GOT3 (cell line): ENCODE measurements around the gene CHD6.
A peak's percentile ranks its signal among the peaks of the same experiment; 100 is the strongest.

ENCODE experiments used
- DNase-seq: peaks from one replicate; lab custom pipeline; 2025; ENCODE audit warnings: mixed read lengths; lab: John Stamatoyannopoulos, UW

Gene CHD6, protein sequence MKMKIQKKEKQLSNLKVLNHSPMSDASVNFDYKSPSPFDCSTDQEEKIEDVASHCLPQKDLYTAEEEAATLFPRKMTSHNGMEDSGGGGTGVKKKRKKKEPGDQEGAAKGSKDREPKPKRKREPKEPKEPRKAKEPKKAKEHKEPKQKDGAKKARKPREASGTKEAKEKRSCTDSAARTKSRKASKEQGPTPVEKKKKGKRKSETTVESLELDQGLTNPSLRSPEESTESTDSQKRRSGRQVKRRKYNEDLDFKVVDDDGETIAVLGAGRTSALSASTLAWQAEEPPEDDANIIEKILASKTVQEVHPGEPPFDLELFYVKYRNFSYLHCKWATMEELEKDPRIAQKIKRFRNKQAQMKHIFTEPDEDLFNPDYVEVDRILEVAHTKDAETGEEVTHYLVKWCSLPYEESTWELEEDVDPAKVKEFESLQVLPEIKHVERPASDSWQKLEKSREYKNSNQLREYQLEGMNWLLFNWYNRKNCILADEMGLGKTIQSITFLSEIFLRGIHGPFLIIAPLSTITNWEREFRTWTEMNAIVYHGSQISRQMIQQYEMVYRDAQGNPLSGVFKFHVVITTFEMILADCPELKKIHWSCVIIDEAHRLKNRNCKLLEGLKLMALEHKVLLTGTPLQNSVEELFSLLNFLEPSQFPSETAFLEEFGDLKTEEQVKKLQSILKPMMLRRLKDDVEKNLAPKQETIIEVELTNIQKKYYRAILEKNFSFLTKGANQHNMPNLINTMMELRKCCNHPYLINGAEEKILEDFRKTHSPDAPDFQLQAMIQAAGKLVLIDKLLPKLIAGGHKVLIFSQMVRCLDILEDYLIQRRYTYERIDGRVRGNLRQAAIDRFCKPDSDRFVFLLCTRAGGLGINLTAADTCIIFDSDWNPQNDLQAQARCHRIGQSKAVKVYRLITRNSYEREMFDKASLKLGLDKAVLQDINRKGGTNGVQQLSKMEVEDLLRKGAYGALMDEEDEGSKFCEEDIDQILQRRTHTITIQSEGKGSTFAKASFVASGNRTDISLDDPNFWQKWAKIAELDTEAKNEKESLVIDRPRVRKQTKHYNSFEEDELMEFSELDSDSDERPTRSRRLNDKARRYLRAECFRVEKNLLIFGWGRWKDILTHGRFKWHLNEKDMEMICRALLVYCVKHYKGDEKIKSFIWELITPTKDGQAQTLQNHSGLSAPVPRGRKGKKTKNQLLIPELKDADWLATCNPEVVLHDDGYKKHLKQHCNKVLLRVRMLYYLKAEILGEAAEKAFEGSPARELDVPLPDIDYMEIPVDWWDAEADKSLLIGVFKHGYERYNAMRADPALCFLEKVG (N-terminal part only)

DNA sequence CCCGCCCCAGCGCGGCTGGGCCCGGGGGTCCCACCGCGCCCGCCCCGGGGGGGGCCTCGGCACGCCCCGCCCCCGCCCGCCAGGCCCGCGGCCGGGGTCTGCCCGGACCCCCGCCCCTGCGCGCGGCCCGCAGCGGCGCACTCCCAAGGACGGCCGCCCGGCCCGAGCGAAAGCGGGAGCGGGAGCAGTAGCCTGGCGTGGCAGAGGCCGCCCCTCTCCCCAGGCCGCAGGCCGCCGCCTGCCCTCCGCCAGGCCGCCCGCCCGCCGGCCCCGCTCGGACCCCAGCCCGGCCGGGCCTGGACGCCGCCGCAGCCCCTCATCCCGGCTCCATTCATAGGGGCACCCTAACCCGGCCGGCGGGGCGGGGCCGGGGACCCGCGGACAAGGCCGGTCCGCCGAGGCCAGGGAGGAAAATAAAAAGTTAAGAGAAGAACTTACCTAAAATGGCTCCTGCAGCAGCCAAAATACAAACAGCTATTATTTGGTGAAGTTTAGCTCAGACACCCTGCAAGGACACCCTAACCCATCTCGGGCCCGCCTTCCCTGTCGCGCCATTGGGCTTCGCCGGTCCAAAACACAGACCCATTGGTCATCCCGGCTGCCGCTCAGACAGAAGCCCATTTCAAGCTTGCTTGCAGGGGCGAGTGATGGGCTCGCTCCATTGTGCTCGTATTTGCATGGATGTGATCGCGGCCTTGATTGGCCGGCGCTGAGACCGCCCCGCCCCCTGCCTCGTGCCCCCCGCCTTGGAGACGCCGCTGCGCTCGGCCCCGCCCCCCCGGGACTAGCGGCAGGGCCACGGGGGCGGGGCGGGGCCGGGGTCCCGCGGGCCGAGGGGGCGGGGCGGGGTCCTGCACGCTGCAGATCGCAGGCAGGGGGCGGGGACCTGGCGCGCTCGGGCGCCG lies at the start of gene CHD6:
Gene CHD6 (minus strand): TSS at position 476 of the 905 bp plus-strand sequence. CDS start 67,040 bp downstream, outside the sequence.
- DNase-seq, result peak; percentile 99

DNA sequence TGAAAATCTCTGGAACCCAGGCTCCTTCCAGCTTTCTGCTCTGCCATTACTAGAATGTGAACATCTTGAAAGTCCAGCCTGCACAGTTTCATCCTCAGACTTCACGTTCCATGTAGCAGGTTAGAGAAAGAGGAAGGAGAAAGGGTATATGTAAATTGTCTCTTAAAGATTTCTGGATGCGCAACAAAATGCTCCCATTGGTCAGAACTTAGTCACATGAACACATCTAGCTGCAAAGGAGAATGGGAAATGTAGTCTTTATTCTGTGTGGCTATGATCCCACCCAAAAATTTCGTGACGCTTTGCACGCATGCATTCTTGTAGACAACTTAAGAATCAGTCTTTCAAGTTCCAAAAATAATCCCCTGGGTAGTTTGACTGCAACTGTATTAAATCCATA lies 46.4 kb upstream of the CHD6 start:
- no peak for DNase-seq

DNA sequence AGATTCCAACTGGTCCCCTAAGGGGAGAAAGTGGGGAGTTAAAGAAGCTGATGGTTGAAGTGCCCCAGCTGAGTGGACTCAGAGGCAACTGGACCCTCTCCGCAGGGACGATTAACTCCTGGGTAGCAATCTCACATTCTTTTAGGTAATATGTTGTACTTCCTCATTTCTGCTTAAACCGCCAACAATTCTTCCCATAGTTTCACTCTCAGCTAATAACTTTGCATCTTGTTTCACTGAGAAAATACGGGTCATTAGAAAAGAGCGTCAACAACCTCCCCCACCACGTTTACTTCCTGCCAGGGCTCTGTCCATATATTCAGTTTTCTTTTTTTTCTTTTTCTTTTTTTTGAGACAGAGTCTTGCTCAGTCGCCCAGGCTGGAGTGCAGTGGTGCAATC lies 39.5 kb upstream of the CHD6 start:
- no peak for DNase-seq

GRCh38 chr20:41655962-41656618 lies 37.9 kb upstream of the CHD6 start:
- no peak for DNase-seq

- DNase-seq, result no peak
Observed at GRCh38 chr20:41654884-41655283, 36.7 kb upstream of the CHD6 start.

- no peak for DNase-seq
Observed at GRCh38 chr20:41654292-41654691, 36.1 kb upstream of the CHD6 start.

DNA sequence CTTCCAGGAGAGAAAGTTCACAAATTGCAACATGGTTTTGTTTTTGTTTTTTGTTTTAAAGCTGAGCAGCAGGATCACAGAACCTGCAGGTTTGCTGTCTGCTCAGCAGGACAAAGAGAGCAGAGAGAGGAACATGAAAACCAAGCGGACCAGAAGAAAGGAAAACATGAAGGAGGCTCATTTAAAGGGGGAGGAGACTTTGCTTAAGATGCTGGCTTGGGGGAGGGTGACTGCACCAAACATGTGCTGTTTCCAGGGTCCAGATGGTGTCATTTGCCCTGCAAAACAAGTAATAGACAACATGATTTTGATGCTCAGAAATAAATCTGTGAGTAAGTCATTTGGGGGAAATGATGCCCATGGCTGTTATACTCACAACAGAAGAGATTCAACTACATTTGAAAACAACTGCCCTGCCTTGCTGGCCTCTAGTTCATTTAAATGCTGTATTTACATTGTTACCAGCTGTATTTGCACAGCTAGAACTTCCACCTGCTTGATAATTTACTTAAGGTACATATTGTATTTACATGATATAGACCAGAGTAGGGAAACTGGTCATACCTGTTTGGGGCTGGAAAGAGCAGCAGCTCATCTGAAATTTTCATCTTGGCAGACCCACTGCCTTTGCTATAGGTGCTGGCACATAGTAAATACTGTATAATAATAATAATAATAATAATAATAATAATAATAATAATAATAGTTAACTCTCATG lies 32.2 kb upstream of the CHD6 start:
- no peak for DNase-seq

DNA sequence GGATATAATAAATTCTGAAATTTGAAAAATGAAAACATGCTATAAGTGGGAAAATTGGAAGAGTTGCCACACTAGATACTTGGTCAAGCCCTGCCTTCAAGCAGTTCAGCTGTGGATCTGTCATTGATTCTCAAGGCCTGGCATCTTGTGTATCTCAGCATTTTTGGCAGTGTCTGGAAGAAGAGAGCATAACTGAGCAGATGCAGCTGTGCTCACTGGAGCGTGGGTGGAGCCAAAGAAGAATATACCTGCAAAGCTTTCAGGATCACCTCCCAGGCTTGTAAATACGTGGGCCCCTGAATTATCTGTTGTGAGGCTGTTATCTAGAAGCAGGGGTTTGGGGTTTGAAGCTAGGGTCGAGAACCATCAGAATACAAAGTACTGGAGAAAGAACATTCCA lies 31.3 kb upstream of the CHD6 start:
- no peak for DNase-seq

- DNase-seq, result no peak
Observed at GRCh38 chr20:41645372-41645771, 27.2 kb upstream of the CHD6 start.

DNA sequence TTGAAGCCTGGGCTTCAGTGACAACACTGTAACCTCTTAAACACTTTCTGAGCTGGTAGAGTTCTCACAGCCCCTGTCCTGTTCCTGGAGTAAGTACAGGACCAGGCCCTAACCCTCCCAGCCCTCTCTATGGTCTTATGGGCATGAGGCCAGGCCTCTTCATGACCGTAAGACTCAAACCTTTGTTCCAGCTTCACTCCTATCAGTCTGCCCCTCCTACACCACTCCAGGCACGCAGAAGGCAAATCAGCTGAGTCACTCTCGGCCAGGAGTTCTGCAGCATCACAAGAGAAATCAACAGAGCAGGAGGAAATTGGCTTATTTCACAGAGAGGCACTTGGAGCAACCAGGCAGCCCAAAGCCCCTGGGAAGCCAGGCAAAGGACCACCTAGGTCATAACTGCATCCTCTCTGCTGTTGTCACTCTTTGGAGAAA lies 25.3 kb upstream of the CHD6 start:
- no peak for DNase-seq

GRCh38 chr20:41639630-41640029 lies 21.5 kb upstream of the CHD6 start:
- DNase-seq, result no peak

GRCh38 chr20:41638456-41638855 lies 20.3 kb upstream of the CHD6 start:
- DNase-seq, result no peak

DNA sequence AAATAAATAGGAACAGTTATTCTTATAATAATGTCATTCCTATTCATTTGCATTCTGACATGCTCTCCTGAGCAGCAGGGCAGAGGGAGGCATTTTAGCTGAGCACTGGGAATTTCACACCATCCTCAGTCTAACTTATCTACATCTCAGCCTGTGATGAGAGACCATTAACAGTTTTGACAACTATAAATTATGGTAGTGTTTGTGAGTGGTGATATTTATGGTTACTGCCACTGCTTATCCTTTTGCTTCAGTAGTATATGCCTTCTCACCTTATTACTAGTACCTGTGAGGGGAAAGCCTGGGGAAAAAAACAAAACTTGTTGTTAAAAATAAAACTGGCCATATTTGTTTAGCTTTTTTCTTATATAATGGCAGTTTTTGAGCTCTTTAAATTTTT lies 17.0 kb upstream of the CHD6 start:
- no peak for DNase-seq

DNA sequence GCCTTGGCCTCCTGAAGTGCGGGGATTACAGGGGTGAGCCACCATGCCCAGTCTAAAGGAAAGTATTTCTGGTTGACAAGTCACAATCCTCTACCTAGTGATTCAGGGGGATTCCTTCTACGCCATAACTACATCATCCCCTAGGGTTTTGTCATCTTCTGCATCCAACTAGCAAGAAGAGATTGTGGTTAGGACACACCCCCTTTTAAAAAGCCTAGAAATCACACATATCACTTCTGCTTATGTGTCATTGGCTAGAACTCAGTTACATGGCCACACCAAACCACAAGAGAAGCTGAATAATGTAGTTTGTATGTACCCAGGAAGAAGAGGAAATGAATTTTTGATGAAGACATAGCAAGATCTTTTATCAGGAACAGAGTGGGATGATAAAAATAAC lies 14.7 kb upstream of the CHD6 start:
- DNase-seq, result no peak

DNA sequence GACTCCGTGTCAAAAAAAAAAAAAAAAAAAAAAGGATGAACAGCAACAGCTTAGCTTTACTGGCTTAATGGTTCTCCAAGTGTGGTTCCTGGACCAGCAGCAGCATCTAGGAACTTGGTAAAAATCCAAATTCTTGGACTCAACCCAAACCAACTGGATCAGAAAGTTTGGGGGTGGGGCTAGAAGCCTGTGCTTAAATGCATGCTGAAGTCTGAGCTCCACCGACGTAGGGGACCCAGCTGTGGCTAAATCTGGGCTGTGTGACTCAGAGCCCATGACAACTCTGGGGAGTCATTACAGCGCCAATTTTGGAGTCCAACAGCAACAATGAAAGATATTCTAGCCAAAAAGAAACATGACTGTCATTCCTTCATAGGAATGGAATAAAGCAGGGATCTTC lies 13.6 kb upstream of the CHD6 start:
- no peak for DNase-seq

DNA sequence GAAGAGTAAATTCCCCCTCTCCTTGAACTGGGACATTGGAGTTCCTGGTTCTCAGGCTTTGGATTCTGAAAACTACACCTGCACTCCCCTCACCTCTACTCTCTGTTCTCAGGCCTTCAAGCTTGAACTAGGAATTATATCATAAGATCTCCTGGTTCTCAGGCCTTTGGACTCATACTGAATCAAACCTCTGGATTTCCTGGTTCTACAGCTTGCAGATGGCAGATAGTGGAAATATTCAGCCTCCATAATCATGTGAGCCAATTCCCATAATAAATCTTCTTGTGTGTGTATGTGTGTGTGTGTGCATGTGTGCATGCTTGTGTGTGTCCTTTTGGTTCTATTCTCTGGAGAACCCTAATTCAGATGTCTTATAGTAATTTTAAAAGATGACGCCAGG lies 12.7 kb upstream of the CHD6 start:
- DNase-seq, result no peak

GRCh38 chr20:41627611-41628244 lies 9.6 kb upstream of the CHD6 start:
- DNase-seq, result no peak

DNA sequence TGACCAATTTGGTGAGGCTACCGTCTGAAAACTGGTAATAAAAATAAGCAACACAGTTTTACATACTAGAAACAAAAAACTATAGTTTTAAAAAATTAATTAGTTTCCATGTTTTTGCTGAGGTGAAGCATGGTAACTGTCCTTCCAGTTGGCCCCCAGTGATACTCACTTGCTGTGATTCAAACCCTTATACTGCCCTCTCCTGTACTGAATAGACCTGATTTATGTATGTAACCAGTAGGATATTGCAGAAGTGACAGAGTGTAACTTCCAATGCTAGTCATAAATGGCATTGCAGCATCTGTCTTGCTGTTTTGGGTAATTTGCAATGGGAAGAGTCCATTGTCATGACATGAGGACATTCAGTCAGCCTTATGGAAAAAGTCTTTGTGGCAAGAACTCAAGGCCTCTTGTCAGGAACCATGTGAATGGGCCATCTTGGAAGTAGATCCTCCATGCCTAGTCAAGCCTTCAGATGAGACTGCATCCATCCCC lies 8.9 kb upstream of the CHD6 start:
- no peak for DNase-seq
